ENCODE measurements around the gene ATP9A. TPM values are rescaled to one million over a fixed set of nuclear protein-coding genes. Genes with fewer than 3 reads are reported as not detected.

ATP9A gene
- total RNA-seq, 1 experiment from 2014 or later = 16.8 TPM

DNA sequence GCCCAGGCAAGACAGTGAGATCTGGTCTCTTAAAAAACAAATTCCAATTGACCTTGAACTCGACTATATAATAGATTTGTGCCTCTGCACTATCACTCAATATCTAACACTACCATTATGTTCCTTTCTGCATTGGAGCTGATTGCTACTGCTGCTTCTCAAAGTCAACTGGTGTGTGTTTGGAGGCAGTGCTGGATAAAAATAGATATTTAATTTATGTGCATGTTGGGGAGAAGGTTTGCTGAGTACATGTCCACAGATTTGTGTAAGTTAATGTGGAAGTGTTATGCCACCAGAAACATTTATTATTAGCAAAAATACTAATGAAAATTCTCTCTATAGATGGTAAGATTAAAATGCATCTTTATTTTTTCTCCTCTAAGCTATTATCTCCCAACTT is 39.5 kb downstream of the ATP9A start:
- Histone ChIP-seq H4K20me1 (ENCODE audit: insufficient read depth) (no peaks in the 10 kb centered on the region), H3K9me2 (ENCODE audit: insufficient read depth) (no peaks in the 10 kb centered on the region), H3K9ac (ENCODE audit: low read length) (no peak overlapping the region), H3K4me1 (ENCODE audit: control insufficient read depth in 1 of 2, insufficient read depth in 2 of 2, low read length in 2 of 2) (peaks cover 0 to 19% of the 10 kb centered on the region in 2 experiments; a peak in 3 of 4 replicates), H3K4me3 (replicated peaks in 1 of 2; ENCODE audit: low read depth in 1 of 2, low read length in 2 of 2) (no peak overlapping the region), H3K9me3 (ENCODE audit: control insufficient read depth in 1 of 2, insufficient read depth in 1 of 2, low read depth in 1 of 2, low read length in 2 of 2) (no peaks in the 10 kb centered on the region), H3K79me2 (ENCODE audit: insufficient read depth, low read length) (no peaks in the 10 kb centered on the region), H3K4me2 (ENCODE audit: low read length) (no peak overlapping the region), H3K27ac (ENCODE audit: low read depth, low read length) (no peak overlapping the region), H2AFZ (ENCODE audit: low read depth, low read length, poor library complexity, severe bottlenecking) (no peak overlapping the region), H3K27me3 (ENCODE audit: insufficient read depth, low read length) (no peaks in the 10 kb centered on the region), H3K36me3 (ENCODE audit: control insufficient read depth in 1 of 2, insufficient read depth in 2 of 2, low read length in 2 of 2) (no peaks in the 10 kb centered on the region)
- DNase-seq (ENCODE audit: low read depth, low spot score) = no peak
- CTCF ChIA-PET = no interaction called here
- RAD21 ChIA-PET (ENCODE audit: low non-redundant PET in 1 of 2, low total read pairs in 2 of 2, uncharacterized antibody in 2 of 2, unreplicated experiment in 2 of 2) = no interaction called here
- no peak for ATAC-seq
- no peak for TF ChIP-seq TCF7L2 (IDR thresholded peaks at IDR 0.05; ENCODE audit: borderline replicate concordance, extremely low read depth, insufficient read depth, insufficient read length)
- TF ChIP-seq ELF1 (IDR thresholded peaks at IDR 0.05; ENCODE audit: borderline replicate concordance, low read depth) = no peak
- TF ChIP-seq, protein P1, sequence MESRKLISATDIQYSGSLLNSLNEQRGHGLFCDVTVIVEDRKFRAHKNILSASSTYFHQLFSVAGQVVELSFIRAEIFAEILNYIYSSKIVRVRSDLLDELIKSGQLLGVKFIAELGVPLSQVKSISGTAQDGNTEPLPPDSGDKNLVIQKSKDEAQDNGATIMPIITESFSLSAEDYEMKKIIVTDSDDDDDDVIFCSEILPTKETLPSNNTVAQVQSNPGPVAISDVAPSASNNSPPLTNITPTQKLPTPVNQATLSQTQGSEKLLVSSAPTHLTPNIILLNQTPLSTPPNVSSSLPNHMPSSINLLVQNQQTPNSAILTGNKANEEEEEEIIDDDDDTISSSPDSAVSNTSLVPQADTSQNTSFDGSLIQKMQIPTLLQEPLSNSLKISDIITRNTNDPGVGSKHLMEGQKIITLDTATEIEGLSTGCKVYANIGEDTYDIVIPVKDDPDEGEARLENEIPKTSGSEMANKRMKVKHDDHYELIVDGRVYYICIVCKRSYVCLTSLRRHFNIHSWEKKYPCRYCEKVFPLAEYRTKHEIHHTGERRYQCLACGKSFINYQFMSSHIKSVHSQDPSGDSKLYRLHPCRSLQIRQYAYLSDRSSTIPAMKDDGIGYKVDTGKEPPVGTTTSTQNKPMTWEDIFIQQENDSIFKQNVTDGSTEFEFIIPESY (IDR thresholded peaks at IDR 0.05; ENCODE audit: extremely low read depth, insufficient replicate concordance, low read length) = no peak
- TF ChIP-seq, protein P2, sequence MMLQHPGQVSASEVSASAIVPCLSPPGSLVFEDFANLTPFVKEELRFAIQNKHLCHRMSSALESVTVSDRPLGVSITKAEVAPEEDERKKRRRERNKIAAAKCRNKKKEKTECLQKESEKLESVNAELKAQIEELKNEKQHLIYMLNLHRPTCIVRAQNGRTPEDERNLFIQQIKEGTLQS (IDR thresholded peaks at IDR 0.05) = no peak
- TF ChIP-seq CEBPB (IDR thresholded peaks at IDR 0.05; ENCODE audit: low read depth) = no peak
- no peak for TF ChIP-seq ZNF274 (IDR thresholded peaks at IDR 0.05; ENCODE audit: low read depth, low read length)
- TF ChIP-seq, protein P3, sequence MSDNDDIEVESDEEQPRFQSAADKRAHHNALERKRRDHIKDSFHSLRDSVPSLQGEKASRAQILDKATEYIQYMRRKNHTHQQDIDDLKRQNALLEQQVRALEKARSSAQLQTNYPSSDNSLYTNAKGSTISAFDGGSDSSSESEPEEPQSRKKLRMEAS (IDR thresholded peaks at IDR 0.05) = no peak
- POLR2A ChIA-PET = no interaction called here
- intact Hi-C loops (cut with micrococcal nuclease) = no loop called here
- no TSS peak for BruUV-seq (replicated peaks)

DNA sequence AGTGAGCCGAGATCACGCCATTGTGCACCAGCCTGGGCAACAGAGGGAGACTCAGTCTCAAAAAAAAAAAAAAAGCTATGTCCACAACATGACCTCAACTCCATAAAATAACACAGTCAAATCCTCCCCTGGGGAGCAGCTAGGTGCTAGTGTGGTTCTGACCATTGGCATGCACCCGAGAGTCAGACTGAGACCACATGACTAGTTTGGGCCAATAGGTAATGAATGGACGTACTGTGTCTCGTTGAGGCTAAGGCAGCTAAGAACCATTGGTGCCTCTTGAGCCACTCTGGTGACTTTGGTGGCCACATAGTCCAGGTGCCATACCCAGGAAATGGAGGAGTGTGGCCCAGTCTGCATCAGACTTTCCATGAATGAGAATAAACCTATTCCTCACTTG is 40.3 kb downstream of the ATP9A start:
- Histone ChIP-seq H3K36me3 (ENCODE audit: control insufficient read depth in 1 of 2, insufficient read depth in 2 of 2, low read length in 2 of 2) (no peaks in the 10 kb centered on the region), H3K27me3 (ENCODE audit: insufficient read depth, low read length) (no peaks in the 10 kb centered on the region), H3K4me1 (ENCODE audit: control insufficient read depth in 1 of 2, insufficient read depth in 2 of 2, low read length in 2 of 2) (peaks cover 0 to 18% of the 10 kb centered on the region in 2 experiments; a peak in 3 of 4 replicates), H4K20me1 (ENCODE audit: insufficient read depth) (no peaks in the 10 kb centered on the region), H3K9me2 (ENCODE audit: insufficient read depth) (no peaks in the 10 kb centered on the region), H2AFZ (ENCODE audit: low read depth, low read length, poor library complexity, severe bottlenecking) (no peak overlapping the region), H3K4me2 (ENCODE audit: low read length) (no peak overlapping the region), H3K79me2 (ENCODE audit: insufficient read depth, low read length) (no peaks in the 10 kb centered on the region), H3K27ac (ENCODE audit: low read depth, low read length) (no peak overlapping the region), H3K4me3 (replicated peaks in 1 of 2; ENCODE audit: low read depth in 1 of 2, low read length in 2 of 2) (no peak overlapping the region), H3K9me3 (ENCODE audit: control insufficient read depth in 1 of 2, insufficient read depth in 1 of 2, low read depth in 1 of 2, low read length in 2 of 2) (no peaks in the 10 kb centered on the region), H3K9ac (ENCODE audit: low read length) (no peak overlapping the region)
- CTCF ChIA-PET = no interaction called here
- ATAC-seq = no peak
- DNase-seq (ENCODE audit: low read depth, low spot score) = no peak
- POLR2A ChIA-PET = no interaction called here
- TF ChIP-seq, protein P2 (IDR thresholded peaks at IDR 0.05) = no peak
- TF ChIP-seq EGR1 (IDR thresholded peaks at IDR 0.05; ENCODE audit: low read depth) (no peak), CEBPB (IDR thresholded peaks at IDR 0.05; ENCODE audit: low read depth) (no peak), POLR2A (IDR thresholded peaks at IDR 0.05; ENCODE audit: borderline replicate concordance, extremely low read depth, insufficient read depth, insufficient read length) (no peak)
- TF ChIP-seq, protein P4, sequence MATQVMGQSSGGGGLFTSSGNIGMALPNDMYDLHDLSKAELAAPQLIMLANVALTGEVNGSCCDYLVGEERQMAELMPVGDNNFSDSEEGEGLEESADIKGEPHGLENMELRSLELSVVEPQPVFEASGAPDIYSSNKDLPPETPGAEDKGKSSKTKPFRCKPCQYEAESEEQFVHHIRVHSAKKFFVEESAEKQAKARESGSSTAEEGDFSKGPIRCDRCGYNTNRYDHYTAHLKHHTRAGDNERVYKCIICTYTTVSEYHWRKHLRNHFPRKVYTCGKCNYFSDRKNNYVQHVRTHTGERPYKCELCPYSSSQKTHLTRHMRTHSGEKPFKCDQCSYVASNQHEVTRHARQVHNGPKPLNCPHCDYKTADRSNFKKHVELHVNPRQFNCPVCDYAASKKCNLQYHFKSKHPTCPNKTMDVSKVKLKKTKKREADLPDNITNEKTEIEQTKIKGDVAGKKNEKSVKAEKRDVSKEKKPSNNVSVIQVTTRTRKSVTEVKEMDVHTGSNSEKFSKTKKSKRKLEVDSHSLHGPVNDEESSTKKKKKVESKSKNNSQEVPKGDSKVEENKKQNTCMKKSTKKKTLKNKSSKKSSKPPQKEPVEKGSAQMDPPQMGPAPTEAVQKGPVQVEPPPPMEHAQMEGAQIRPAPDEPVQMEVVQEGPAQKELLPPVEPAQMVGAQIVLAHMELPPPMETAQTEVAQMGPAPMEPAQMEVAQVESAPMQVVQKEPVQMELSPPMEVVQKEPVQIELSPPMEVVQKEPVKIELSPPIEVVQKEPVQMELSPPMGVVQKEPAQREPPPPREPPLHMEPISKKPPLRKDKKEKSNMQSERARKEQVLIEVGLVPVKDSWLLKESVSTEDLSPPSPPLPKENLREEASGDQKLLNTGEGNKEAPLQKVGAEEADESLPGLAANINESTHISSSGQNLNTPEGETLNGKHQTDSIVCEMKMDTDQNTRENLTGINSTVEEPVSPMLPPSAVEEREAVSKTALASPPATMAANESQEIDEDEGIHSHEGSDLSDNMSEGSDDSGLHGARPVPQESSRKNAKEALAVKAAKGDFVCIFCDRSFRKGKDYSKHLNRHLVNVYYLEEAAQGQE (IDR thresholded peaks at IDR 0.05; ENCODE audit: low read depth) = no peak
- BruUV-seq (replicated peaks) = no TSS peak
- intact Hi-C loops (cut with micrococcal nuclease) = no loop called here
- RAD21 ChIA-PET (ENCODE audit: low non-redundant PET in 1 of 2, low total read pairs in 2 of 2, uncharacterized antibody in 2 of 2, unreplicated experiment in 2 of 2) = no interaction called here

Measured in HCT116 (cell line).